Adrenal gland (tissue), 5 donors: ENCODE results near the gene SNRNP70.

Experiments
- POLR2A ChIP-seq, 2 donors: fragments of 450-650 bp; IDR thresholded peaks; one replicate each; pipeline ENCODE4 v1.6.1; 2017; ENCODE audit warnings: antibody characterized with exemption in 2 of 2, mild to moderate bottlenecking in 2 of 2, moderate library complexity in 1 of 2
- TF ChIP-seq, protein P1 (sequence below), 6 experiments: fragments of 450-650 bp in 4 of 6; fragments of 200-600 bp in 2 of 6; sonication (generic) in 1 of 6; IDR thresholded peaks; 1 replicate in 5 of 6; 2 replicates in 1 of 6; pipeline versions ENCODE4 v1.5.1 to v1.8.0; 2016 to 2021; ENCODE audit warnings: antibody characterized with exemption in 6 of 6, mild to moderate bottlenecking in 2 of 6, moderate library complexity in 1 of 6
- donor health status: DM: no; HTN: no; CAD: no.

DNA sequence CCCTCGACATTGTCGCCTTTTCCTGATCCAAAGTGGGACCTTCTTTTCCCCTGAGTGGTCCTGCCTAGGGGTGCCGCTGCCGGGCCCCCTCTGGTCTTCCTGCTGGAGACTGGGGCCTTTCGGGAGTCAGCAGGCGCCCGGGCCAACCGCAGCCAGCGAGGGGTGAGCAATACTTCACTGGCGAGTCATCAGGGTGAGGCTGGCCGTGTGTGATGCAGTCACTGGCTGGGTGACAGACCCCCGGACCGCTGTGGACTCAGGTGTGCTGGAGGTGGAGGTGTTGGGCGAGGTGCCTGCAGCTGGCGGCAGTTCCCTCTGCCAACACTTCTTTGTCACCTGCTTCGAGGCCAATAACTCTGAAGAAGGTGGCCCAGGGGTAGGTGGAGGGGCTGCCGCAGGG lies 43.1 kb upstream of the SNRNP70 start:
- TF ChIP-seq POLR2A (IDR thresholded peaks at IDR 0.05): no peak
- TF ChIP-seq, protein P1, sequence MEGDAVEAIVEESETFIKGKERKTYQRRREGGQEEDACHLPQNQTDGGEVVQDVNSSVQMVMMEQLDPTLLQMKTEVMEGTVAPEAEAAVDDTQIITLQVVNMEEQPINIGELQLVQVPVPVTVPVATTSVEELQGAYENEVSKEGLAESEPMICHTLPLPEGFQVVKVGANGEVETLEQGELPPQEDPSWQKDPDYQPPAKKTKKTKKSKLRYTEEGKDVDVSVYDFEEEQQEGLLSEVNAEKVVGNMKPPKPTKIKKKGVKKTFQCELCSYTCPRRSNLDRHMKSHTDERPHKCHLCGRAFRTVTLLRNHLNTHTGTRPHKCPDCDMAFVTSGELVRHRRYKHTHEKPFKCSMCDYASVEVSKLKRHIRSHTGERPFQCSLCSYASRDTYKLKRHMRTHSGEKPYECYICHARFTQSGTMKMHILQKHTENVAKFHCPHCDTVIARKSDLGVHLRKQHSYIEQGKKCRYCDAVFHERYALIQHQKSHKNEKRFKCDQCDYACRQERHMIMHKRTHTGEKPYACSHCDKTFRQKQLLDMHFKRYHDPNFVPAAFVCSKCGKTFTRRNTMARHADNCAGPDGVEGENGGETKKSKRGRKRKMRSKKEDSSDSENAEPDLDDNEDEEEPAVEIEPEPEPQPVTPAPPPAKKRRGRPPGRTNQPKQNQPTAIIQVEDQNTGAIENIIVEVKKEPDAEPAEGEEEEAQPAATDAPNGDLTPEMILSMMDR (IDR thresholded peaks at IDR 0.05): no peak
